ENCODE data around the gene DDX24.

DDX24 gene

DNA sequence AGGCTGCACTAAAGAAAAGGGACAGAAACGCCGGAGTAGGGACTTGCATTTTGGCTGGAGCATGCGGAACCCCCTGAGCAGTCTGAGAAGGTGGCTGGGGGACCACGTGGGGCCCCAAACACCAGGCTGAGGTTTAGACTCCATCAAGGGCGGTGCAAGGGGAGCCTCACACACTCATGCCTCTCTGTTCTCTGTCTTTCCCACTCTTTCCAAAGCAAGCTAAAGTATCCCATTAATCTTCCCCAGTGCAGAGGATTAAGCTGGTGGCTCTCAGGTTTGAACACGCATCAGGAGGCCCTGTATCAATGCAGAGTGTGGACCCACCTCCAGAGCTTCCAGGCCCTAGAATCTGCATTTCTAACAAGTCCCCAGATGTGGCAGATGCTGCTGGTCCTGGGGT, 70.4 kb downstream of the DDX24 start:
- no peak for DNase-seq (ENCODE audit: low read depth in 2 of 2)

DNA sequence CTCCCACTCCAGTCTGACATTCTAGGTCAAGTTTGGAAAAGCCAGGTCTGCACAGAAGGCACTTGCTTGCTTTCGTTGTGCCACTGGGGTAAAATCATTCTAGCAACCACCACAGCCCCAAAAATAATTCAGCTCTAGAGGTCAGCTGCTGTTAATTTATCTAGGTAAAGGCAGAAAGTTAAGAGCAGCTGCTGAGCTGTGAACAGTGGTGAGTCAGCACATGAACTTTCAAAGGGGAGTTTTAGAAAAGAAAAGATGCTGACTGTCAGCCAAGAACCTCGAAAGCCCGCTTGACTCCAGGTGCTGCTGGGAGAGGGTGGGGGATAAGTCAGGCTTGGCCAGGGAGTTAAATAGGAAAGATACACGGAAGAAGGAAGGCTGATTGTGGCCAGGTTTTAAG, 71.2 kb downstream of the DDX24 start:
- peak; percentile 18 to 20 for DNase-seq (ENCODE audit: low read depth in 2 of 2)

DNA sequence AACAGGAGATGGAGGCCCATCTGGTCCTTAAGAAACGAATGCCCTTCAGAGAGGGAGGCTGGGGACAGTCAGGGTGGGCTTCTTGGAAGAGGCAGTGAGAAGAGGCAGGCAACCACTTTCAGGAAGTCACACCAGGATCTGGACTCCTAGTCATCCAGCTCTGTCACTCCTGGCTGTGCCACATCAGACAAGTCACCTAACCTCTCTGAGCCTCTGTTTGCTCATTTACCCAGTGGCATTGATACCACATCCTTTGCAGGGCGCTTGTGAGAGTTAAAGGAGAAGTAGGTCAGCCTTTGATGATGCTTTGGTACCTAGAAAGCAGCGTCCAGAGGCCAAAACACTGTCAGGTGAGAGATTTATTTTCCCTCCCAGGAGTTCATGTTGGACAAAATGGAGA, 72.8 kb downstream of the DDX24 start:
- DNase-seq (ENCODE audit: low read depth in 2 of 2) = no peak

GRCh38 chr14:94005324-94006073, 75.5 kb downstream of the DDX24 start:
- DNase-seq (ENCODE audit: low read depth in 2 of 2) = no peak

DNA sequence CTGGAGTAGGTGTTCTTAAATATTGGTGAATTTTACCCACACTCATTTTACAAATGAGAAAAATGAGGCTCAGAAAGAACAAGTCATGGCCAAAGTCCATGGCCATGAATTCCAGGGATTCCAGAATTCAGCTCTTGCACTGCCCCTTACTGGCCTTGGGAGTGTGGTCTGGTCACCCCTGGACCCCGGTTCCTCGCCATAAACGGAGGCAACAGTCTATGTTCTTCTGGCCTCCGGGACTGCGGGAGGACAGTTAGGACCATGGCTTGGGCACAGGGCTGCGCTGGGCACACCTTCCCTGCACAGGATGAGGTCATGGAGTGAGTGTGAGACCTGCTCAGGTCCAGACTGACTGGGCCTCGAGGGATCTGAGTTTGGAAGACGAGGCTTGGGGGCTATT, 77.0 kb downstream of the DDX24 start:
- DNase-seq (ENCODE audit: low read depth in 2 of 2) = no peak

- DNase-seq (ENCODE audit: low read depth in 2 of 2) = no peak
These were observed 77.6 kb downstream of the DDX24 start for GRCh38 chr14:94003397-94003796.

- DNase-seq (ENCODE audit: low read depth in 2 of 2) = peak; percentile 21 to 23
These were observed 79.3 kb downstream of the DDX24 start for GRCh38 chr14:94001501-94002396.

GRCh38 chr14:94001016-94001415, 80.0 kb downstream of the DDX24 start:
- DNase-seq (ENCODE audit: low read depth in 2 of 2) = no peak

GRCh38 chr14:94000267-94000666, 80.7 kb downstream of the DDX24 start:
- no peak for DNase-seq (ENCODE audit: low read depth in 2 of 2)

GRCh38 chr14:93999573-93999972, 81.4 kb downstream of the DDX24 start:
- DNase-seq (ENCODE audit: low read depth in 2 of 2) = no peak

DNA sequence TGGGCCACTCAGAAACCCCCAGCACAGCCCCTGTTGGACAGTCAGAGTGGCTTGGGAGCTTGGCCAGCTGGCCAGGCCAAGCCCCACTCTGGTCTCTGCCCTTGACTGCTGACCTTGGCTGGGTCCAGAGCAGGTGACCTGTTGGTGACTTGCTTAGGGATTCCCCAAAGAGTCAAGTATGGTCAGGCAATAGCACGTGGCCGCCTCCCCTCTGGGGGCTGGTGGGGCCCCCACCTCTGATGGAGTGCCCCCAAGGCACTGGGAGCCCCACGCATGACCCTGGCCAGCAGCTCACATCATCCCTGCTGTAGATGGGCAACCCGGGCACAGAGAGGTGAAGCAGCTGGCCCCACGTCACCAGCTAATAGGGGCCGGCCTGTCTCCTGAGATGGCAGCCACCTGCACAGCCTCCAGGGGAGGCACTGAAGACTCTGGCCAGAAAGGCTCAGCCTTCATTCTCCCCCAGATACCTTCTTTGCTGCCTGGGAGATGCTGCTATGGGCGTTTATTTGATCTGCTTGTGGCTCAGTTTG, 82.1 kb downstream of the DDX24 start:
- DNase-seq (ENCODE audit: low read depth in 2 of 2) = no peak
